SHP77 treated with DMSO at 0.1 percent for 48 hours (cell line): ENCODE results near the gene NOSTRIN.
A peak's percentile ranks its signal among the peaks of the same experiment; 100 is the strongest.
"Not testable (repeated sequence)": the region's sequence is repeated elsewhere in the genome, so short reads cannot be mapped to it uniquely, and the experiment has no call there.

Experiments used
- DNase-seq: peaks from one replicate; lab custom pipeline; 2025; lab: John Stamatoyannopoulos, UW

The NOSTRIN gene, protein sequence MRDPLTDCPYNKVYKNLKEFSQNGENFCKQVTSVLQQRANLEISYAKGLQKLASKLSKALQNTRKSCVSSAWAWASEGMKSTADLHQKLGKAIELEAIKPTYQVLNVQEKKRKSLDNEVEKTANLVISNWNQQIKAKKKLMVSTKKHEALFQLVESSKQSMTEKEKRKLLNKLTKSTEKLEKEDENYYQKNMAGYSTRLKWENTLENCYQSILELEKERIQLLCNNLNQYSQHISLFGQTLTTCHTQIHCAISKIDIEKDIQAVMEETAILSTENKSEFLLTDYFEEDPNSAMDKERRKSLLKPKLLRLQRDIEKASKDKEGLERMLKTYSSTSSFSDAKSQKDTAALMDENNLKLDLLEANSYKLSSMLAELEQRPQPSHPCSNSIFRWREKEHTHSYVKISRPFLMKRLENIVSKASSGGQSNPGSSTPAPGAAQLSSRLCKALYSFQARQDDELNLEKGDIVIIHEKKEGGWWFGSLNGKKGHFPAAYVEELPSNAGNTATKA

DNA sequence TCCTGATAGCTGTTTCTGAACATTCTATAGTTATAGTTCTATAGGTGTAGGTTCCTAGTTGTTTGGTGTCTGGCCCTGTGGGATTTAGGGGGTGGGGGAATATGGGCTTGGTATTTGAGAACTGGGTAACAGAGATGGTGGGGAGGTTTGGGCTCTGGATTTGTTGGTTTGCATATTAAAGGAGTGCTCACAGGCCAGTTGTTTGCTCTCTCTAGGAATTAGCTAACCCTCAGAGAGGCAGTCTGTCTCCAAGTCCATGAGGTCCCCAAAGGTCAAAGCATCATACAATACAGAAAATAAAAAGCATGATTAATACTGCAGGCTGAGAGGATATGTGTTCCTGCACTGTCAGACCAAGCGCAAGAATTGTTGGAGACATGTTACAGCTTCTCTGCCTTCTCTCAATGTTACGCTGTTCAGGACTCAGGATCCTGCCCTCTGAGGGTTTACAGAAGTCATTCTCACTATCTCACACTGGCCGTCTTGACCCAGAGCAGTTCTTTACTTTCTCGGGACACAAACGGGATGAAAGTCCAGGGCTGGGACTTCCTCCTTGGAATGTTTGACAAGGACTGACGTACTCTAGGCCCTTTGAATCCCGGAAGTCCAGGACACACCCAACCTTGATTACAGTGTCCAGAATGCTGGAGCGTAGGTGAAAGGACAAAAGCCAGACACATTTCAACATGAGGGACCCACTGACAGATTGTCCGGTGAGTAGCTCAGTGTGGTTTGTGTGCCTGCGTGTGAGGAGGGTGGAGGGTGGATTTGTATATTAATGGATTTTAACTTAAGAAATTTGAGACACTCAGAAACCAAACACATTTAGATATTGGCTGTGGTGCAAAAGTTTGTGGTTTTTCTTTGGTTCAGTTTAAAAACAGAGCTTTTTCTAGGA, at the start of gene NOSTRIN:
Gene NOSTRIN (plus strand): TSS at position 677 of the 898 bp plus-strand sequence. CDS start 10 bp downstream, at position 687.
- DNase-seq: no peak

GRCh38 chr2:168753765-168754329, 48.6 kb upstream of the NOSTRIN start:
- DNase-seq: no peak

- no peak for DNase-seq
Measured at GRCh38 chr2:168757223-168757622, 45.2 kb upstream of the NOSTRIN start.

- DNase-seq: peak; percentile 6
Measured at GRCh38 chr2:168758970-168759820, 43.2 kb upstream of the NOSTRIN start.

DNA sequence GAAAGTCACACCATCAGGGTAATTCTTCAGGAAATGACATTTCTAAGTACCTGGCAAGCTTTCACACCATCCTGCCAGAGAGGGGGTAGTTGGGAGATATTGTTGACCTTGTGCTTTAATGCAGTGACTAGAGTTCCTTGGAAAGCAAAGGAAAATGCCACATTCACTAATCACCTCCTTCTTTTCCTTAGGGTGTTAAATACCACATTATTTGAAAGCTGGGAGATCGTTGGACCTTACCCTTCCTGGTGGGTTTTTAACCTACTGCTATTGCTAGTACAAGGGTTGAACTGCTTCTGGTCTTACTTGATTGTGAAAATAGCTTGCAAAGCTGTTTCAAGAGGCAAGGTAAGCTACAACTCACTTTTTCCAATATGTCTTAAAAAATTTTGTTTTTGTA, 37.0 kb upstream of the NOSTRIN start:
- DNase-seq: no peak

- DNase-seq: no peak
Measured at GRCh38 chr2:168766600-168766999, 35.8 kb upstream of the NOSTRIN start.

GRCh38 chr2:168767258-168767657, 35.2 kb upstream of the NOSTRIN start:
- DNase-seq: no peak

- not testable (repeated sequence) for DNase-seq
Measured at GRCh38 chr2:168768357-168768756, 34.1 kb upstream of the NOSTRIN start.

DNA sequence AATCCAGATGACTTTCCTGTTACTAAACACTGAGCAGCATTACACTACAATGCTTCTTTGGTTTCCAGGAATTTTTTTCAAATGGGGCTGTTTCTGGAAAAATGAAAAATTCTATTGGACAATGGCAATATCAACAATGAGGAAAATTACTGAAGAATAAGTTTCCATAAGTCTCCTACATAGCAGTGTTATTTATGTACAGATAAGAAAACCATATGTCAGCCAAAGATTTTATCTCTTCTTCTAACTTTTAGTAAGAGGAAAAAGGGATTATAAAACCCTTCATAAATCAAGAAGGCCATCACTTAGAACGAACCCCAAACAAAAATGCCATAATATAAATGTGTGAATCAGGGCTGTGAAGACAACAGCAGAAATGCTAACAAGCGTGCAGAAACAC, 31.6 kb upstream of the NOSTRIN start:
- no peak for DNase-seq

GRCh38 chr2:168772704-168773103, 29.7 kb upstream of the NOSTRIN start:
- DNase-seq: no peak

DNA sequence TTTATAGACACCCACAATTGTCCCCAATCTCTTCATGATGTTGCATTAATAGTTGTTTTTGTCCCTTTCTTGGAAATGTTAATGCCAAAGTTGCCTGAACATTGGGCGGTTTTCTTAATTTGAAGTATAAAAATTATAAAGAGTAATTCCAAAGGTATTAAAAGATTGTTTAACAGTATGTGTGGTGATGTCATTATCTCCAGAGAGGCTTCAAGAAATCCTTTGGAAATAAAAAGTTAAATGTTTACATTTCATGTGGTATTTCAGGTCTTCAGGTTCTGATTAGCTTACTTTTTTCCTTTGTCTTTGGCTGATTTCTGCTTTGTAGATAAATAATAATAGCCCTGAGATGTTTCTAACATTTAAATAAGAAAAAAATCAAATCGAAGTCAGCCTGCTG, 29.3 kb upstream of the NOSTRIN start:
- DNase-seq: no peak

DNA sequence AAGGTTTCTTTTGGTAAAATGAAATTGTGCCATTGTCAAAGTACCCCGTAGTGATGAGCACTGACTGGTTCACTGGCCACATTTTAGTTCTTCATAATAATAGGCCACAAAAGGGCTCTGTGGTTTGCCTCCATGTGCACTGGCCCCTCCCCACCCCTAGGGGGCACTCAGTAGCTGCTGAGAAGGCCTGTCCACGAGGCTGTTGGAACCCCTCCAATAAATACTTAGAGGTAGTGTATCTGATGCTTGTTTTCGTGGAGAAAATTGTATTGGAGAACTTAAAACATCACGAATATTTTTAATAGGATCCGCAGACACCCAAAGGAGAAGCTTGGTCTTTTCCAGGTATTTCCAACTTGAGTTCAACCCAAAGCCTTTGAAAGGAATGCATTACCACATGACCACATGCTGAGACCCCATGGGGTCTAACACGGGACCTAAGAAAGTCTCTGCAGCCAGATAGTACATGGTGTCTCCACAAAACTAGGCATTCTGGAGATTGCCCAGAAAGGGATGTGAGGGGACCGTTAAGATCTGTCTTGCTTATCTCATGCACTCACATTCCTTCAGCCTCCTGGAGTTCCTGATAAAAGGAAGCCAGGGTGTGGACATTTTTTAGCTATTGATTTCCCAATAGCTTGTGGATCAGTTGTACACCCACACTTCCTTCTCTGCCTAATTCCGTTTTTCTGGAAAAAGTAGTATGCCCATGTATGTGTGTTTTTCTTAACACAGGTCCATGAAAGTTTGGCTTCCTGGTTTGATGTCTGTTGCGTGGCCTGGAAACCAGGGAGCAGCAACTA, 28.5 kb upstream of the NOSTRIN start:
- no peak for DNase-seq

DNA sequence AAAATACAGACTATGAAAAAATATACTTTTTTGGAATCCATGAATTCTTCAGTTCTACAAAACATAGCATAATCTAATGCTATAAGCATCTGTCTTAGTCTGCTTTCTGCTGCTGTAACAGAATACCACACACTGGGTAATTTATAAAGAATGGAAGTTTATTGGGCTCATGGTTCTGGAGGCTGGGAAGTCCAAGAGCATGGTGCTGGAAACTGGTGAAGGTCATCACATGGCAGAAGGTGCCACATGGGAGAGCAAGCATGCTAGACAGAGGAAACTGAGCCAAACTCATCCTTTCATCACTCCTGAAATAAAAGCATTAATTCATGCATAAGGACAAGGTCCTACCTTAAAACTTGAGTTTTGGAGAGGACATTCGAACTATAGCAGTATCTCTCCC, 26.6 kb upstream of the NOSTRIN start:
- DNase-seq: no peak

DNA sequence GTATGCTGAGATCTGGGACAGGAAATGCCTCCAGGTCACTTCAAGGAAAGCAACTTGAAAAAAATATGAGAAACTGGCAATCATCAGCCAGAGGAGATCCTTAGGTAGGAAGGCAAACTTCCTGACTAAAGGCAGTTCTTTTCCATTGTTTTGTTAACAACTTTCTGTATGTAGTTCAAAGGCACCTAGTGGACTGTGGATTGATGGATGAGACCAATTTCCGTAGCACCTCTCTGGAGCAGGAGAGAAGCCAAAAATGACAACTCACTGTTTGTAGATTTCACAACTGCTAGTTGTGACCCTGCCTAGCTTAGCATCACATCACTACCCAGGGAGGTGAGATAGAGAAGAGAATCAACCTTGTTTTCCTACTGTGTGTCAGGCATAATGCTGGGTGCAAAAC, 21.8 kb upstream of the NOSTRIN start:
- DNase-seq: no peak

DNA sequence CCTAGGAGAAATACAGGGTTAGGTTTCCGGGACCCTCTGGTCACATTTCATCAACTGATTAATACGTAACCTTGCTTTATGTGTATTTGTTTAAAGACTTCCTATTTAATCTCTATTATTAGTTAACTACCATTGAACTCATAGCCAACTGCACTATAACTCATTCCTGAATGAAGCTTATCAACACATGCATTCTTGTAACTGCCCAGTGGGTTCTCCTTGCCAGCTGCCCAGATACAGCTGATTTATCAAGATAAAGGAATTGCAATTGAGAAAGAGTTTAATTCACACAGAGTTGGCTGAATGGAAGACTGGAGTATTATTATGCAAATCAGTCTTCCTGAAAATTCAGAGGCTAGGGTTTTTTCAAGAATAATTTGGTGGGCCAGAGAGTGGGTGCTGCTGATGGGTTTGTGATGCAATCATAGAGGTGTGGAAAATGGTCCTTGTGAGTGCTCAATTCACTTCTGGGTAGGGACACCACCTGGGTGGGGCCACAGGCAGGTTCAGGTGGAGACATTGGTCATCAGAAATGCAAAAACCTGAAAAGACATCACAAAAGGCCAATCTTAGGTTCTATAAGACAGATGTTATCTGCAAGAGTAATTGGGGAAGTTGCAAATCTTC, 21.1 kb upstream of the NOSTRIN start:
- no peak for DNase-seq

GRCh38 chr2:168782271-168782670, 20.2 kb upstream of the NOSTRIN start:
- DNase-seq: no peak

DNA sequence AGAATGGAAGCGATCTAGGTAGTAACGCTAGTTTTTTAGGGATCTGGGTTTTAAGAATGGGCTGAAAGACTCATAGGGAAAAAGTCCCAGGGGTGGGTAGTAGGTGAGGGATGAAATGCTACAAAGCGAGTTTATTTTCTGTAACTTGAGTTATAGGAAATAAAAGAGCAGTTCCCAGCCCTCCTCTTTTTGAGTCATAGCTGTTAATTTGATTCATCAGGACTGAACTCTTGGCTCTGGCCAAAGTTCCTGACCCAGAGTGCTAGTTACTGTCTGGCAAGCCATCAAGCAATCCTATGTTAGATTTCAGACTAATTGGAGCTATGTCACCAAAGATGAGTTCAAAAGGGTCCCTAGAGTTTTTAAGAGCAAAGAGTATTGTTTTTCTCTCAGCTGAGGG, 17.4 kb upstream of the NOSTRIN start:
- no peak for DNase-seq

DNA sequence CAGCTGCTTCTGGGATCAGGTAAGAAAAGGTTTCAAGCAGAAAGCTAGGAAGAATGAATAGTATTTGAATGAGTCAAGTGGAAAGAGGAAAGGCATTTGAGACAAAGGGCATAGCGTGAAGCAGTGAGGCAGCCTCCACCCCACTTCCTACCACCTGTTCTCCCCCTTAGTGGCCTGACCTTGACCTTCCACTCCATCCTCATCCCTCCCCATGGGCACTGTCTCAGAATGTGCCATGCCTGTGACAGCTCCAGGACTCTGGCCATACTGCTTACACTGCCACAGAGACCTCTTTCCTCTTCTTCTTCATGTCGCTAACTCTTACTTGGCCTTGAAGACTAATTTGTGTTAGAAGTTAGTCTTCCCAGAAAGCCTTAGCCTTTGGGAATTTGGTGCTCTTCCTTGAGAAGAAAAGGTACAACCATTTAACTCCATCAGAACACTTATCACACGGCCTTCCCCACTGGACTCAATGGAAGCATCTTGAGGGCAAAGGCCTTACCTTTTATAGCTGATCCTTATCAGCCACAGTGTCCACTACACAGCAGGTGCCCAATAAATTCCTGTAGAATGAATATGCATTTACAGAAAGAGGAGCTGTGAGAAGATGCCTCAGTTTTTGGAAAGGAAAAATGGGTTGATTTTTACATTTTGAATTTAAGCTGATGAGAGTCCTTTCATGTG, 15.2 kb upstream of the NOSTRIN start:
- DNase-seq: no peak

- no peak for DNase-seq
Measured at GRCh38 chr2:168787782-168788376, 14.6 kb upstream of the NOSTRIN start.
